NCI-H82 treated with DMSO at 0.1 percent for 48 hours (cell line): ENCODE results near the gene GALNT14.

Experiments
- DNase-seq: peaks from one replicate; lab custom pipeline; 2025; ENCODE audit not compliant: unreplicated experiment; lab: John Stamatoyannopoulos, UW

Gene GALNT14

DNA sequence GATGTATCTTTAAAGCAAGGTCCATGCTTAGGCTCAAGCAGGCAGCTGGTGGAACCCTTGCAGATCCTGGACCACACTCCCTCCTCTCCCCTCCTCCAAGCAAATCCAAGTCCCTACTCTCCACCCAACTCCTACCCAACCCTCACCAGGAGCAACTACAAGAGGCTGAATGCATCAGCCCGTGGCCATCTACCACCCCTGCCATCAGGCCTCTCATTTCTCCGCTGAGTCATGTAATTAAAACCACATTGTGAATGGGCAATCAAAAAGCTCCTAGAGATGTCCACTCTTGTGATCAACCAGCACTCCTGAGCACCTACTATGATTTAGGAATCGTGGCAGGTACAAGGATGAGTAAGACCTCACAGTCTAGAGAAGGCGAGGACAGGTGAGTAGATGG lies 188.8 kb downstream of the GALNT14 start:
- no peak for DNase-seq

GRCh38 chr2:30948857-30949256 lies 189.4 kb downstream of the GALNT14 start:
- DNase-seq = no peak

DNA sequence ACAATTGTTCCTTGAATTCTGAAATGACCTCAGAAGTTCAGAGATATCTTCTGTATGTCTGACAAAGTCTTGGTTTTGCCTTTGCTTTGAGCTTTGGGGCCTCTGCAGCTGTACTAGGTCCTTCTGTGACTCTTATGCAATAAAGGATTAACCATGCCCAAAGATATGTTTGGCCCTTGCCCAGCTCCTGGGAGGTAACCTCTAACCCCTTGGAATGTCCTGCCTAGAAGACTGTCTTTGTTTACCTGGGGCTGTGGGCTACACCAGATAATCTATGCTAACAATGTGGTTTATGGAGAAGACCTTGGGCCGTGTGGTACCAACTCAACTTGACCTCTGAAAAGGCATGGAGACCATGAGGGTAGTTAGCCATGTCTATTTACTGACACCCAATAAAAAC lies 190.1 kb downstream of the GALNT14 start:
- no peak for DNase-seq

DNA sequence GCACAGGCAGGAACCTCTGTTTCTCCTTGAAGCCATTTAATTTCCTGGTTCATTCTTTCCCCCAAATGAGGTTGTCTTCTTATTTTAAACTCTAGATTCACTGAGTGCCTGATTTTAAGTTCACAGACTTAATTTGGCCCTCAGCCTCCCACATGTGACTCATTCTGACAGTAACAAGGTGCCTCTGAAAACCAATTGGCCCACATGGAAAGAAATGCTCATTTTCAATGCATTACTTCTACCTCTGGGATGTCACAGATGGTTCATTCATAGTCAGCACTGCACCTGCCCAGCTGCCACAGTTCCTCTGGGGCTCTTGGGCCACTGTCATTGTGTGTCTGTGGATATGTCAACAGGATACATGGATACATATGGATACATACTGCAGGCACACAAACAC lies 190.6 kb downstream of the GALNT14 start:
- DNase-seq = no peak

DNA sequence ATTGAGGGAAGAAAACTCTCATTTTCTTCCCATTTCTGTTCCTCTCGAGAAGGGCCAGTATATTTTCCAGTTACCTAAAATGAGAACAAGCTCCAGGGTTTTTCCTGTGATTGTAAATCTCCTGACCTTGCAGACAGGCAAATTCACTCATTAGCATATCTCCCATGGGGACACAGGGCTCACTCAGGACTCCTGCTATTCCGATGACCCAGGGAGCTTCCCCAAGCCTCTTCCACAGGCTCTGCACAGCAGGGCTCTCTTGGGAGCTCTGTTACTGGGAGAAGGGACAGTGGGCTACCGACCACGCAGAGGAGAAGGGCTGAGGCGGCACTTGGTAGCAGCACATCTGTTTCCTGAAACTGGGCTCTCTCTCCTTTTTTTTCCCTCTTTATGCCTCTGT lies 195.8 kb downstream of the GALNT14 start:
- no peak for DNase-seq

- no peak for DNase-seq
These were observed 197.4 kb downstream of the GALNT14 start for GRCh38 chr2:30940839-30941238.

DNA sequence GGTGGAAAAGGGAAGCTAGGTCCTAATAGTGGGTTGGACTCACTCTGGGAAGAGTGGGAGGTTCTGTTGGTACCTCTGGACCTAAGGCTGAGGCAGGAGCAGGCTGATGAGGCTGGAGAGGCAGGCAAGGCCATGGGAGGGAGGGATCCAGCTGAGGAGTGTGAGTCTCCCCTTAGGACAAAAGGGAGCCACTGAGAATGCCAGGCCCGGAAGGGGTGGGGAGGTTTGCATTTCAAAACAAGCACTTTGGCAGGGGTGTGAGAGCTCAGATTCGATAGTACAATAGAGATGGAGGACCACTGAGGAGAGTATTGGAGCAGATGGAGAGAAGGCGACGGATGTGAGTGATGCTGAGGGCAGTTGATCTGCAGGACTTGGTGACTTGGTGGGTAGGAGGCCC lies 198.9 kb downstream of the GALNT14 start:
- DNase-seq = no peak

DNA sequence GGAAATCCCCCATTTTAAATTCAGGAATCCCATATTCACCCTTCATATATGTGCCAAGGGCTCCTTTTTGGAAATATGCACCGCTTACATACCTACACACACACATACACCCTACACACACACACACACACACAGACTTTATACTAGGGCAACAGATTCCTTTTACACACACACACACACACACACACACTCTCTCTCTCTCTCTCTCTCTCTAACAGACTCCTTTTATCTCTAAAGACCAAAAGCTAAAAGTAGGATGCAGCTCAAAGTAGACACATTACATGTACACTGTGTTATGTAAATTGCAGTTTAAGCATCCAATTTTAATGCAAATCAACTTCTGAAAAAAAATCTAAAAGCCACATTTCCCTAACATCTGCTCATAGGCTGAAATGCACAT lies 200.0 kb downstream of the GALNT14 start:
- DNase-seq = no peak

DNA sequence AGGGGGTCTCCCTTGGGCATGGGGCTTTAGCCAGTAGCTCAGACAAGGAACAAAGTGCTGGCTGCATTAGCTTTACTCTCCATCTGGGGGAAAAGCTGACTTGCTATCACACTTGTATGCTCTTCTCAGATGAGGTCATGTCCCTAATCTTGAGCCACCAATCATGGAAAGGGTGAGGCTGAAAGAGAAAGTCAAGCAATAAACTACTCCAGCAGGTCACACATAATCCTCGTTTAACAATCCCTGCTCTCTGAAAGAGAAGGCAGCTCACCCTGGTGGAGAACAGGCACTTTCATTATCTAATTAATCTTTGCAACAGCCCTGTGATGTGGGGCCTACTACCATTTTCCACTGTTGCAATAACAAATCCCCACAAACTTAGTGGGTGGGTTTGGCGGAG lies 201.3 kb downstream of the GALNT14 start:
- peak; percentile 30 for DNase-seq

DNA sequence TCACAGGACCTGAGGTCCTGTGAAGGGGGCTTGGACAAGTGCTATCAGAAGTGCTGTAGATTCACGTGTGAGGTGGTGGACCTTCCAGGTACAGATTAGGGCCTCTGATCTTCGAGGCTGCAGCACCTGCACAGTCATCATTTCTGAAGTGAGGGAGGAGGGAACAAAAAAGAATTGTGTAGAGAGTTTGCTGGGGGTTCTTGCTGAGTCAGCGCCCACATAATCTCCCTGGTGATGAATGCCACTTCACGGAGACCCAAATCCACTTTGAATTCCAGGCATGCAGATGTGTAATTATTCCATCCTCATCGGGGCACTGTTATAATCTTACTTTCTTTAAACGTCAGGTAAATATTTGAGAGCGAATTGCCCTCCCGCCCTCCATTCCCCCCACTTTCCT lies 202.4 kb downstream of the GALNT14 start:
- DNase-seq = no peak

GRCh38 chr2:30934066-30934465 lies 204.2 kb downstream of the GALNT14 start:
- no peak for DNase-seq

DNA sequence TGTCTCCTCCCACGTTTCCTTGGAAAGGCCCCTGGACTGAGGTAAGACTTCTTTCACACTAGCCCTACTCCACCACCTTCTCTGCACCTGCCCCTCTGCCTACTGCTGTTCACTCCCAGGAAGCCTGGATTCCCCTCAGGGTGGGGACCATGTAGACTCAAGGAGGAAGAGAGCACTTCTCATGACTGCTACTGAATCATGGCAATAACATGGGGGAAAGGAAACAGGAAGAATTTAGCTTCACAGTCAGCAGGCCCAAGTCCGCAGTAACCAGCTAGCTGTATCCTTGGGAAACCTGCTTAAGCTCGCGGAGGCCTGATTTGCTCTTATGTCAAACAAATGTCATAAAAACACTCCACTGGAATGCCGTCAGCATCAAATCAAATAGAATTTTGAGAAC lies 204.7 kb downstream of the GALNT14 start:
- DNase-seq = no peak

- DNase-seq = no peak
These were observed 205.4 kb downstream of the GALNT14 start for GRCh38 chr2:30932870-30933269.

- DNase-seq = no peak
These were observed 206.3 kb downstream of the GALNT14 start for GRCh38 chr2:30931841-30932407.

DNA sequence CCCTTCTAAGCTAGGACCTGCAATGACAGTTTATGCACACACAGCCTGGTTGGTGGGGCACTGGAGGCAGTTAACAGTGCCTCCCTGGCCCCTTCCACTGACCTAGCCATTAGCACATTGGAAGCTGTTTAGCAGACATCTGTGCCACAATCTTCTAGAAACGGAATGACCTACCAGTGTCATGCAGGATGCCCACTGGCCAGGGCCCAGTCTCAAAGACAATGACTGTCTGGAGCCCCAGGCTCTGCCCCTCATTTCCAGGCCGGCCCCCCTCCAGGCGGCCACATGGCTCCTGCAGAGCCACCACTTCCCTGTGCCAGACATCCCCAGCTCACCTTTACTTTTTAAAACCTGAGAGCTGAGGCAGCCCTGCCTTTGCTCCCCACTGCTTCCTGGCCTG lies 207.5 kb downstream of the GALNT14 start:
- DNase-seq = no peak

DNA sequence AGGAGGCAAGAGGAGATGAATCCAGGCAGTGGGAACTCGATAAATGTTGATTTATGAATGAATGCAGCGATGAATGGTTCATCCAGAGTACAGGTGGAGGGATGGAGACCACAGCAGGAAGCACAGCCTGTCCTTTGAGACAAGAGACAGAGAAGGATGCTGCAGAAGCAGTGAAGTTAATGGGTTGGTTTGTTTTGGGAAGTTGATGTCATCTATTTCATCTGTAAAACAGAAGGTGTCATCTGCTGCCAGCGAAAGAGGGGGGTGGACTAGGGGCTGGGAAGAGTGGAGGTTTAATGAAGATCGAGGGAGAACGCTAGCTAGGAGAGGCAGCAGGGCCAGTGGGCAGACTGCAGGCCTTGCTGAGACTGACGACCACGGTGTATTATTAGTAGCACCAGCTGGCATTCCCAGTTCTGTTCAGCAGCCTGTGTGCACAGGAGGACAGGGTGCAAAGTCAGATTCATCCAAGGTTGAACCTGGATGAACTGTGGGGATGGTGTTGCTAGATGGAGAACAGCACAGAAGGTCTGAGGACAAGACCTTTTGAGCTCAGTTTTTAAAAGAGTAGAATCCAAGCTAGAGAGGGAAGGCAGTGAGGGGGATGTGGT lies 210.7 kb downstream of the GALNT14 start:
- DNase-seq = no peak

- no peak for DNase-seq
These were observed 211.6 kb downstream of the GALNT14 start for GRCh38 chr2:30926606-30927005.

DNA sequence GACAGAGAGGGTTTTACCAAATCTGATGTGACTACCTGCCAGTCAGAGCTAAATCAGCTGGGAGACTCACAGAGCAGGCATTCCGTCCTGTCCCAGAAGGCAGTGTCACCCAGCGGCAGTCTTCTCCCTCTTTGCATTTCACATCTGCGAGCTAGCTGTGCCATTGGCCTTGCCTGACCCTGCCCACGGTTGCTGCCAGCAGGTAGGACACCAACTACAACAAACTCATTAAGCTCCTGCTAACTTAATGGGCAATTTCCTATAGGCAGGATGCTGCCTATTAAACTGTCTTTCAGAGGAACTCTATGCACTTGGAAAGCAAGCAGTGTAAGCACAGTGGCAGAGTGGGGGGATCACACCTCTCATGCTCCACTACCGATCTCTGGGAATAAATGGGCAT lies 214.6 kb downstream of the GALNT14 start:
- no peak for DNase-seq

- no peak for DNase-seq
These were observed 217.7 kb downstream of the GALNT14 start for GRCh38 chr2:30920511-30920910.

- no peak for DNase-seq
These were observed 222.8 kb downstream of the GALNT14 start for GRCh38 chr2:30915486-30915885.

DNA sequence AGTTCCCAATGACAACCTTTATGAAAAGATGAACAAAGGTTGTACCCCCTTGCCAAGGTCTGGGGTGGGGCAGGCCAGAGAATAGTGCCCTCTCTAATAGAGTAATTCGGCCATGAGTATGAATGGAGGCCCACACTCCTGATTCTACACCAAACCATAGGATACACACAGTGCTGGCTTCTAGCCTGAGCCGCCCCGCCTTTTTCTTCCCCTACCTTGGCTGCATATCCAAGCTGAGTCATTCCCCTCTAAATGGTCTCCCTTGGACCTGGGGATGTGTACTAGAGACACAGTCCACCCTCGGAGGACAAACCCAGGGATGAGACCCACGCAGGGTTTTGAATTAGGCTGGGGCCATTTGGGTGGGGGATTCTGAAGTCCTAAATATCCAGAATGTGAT lies 223.8 kb downstream of the GALNT14 start:
- DNase-seq = no peak

DNA sequence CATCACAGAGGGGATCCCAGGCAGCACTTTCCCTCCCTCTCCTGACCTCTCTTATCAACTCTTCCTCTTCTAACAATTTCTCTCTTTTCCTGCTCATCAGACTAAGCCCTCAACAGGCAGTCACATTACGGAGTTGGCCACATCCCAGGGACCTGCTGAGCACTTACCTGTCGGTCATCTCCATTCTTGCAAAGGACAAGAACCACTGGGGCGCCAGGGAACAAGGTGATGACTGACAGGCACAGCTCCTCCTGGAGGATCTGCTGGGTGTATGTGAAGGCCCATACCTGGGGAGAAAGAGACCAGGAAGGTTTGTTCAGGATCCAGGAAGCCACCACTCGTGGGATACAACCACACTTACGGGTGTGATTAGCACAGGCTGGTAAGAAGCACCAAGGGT lies 226.2 kb downstream of the GALNT14 start:
- DNase-seq = no peak

DNA sequence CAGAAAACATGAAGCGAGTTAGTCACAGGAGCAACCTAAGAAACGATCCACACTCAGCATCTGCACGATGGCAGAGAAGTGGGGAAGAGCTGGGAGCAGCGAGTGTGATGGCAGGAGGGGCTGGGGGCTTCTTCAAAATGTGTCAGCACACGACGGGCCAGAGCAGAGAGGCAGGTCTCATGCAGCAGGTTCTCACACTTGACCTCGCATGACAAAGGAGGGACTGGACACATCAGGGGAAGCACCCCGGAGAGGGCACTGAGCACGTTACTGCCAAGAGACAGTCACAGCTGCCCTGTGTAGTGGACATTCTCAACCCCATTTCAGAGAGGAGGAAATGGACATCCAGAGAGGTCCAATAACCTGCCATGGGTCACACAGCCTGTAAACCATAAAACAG lies 226.9 kb downstream of the GALNT14 start:
- DNase-seq = no peak
